CD4-positive, alpha-beta memory T cell (primary cell): ENCODE measurements around the gene DNM3. TPM values are rescaled to one million over a fixed set of nuclear protein-coding genes. Genes with fewer than 3 reads are reported as not detected.

Experiments used
- CTCF ChIA-PET: fragments of 350-600 bp; sonication (Branson Sonifier 250); formaldehyde crosslinking; loops from one replicate; lab custom pipeline; 2021; ENCODE audit warnings: inconsistent platforms; ENCODE audit not compliant: partially characterized antibody; lab: Charles Lee
- POLR2A ChIA-PET: fragments of 350-600 bp; sonication (Branson Sonifier 250); formaldehyde crosslinking; loops from one replicate; lab custom pipeline; 2021; ENCODE audit not compliant: partially characterized antibody; lab: Charles Lee
- DNase-seq, 5 donors: peaks; one replicate each; pipeline versions ENCODE4 v3.0.0 to v3.0.0-alpha.2; 2020 to 2022; ENCODE audit warnings: mixed read lengths in 1 of 5
- H3K27ac ChIP-seq: one replicate; pipeline ENCODE4 v1.7.0; 2013; ENCODE audit warnings: low read depth, low read length
- H3K27me3 ChIP-seq: 2 replicates; pipeline ENCODE4 v1.7.0; 2013; ENCODE audit warnings: mild to moderate bottlenecking, low read length, moderate library complexity; ENCODE audit not compliant: insufficient read depth
- H3K36me3 ChIP-seq: 2 replicates; pipeline ENCODE4 v1.7.0; 2013; ENCODE audit warnings: mild to moderate bottlenecking, low read length, moderate library complexity; ENCODE audit not compliant: insufficient read depth
- H3K4me1 ChIP-seq: 2 replicates; pipeline ENCODE4 v1.7.0; 2013; ENCODE audit warnings: mild to moderate bottlenecking, low read length, moderate library complexity; ENCODE audit not compliant: insufficient read depth
- H3K4me3 ChIP-seq, 2 donors: one replicate each; pipeline ENCODE4 v1.7.0; 2013; ENCODE audit warnings: low read length in 2 of 2, mild to moderate bottlenecking in 1 of 2
- H3K9me3 ChIP-seq, 2 donors: one replicate each; pipeline ENCODE4 v1.7.0; 2013; ENCODE audit warnings: low read length in 2 of 2, control low read depth in 1 of 2; ENCODE audit not compliant: control insufficient read depth in 1 of 2
- H3K27ac Mint-ChIP-seq, 7 donors: one replicate each; pipeline ENCODE4 v1.8.0; 2020 to 2021; ENCODE audit warnings: mixed read lengths in 7 of 7, mild to moderate bottlenecking in 6 of 7, inconsistent platforms in 3 of 7, moderate library complexity in 3 of 7
- H3K27me3 Mint-ChIP-seq, 2 donors: one replicate each; pipeline ENCODE4 v1.8.0; 2020 to 2021; ENCODE audit warnings: mixed read lengths in 2 of 2
- H3K36me3 Mint-ChIP-seq, 2 donors: one replicate each; pipeline ENCODE4 v1.8.0; 2020 to 2021; ENCODE audit warnings: mixed read lengths in 2 of 2, inconsistent platforms in 1 of 2, mild to moderate bottlenecking in 1 of 2
- H3K4me1 Mint-ChIP-seq, 4 donors: one replicate each; pipeline ENCODE4 v1.8.0; 2020 to 2021; ENCODE audit warnings: mixed read lengths in 4 of 4, mild to moderate bottlenecking in 1 of 4
- H3K4me3 Mint-ChIP-seq, 8 donors: one replicate each; pipeline ENCODE4 v1.8.0; 2020 to 2021; ENCODE audit warnings: mixed read lengths in 8 of 8, mild to moderate bottlenecking in 7 of 8, moderate library complexity in 6 of 8, inconsistent platforms in 3 of 8
- H3K9me3 Mint-ChIP-seq, 8 donors: one replicate each; pipeline ENCODE4 v1.8.0; 2020 to 2021; ENCODE audit warnings: mixed read lengths in 8 of 8, mild to moderate bottlenecking in 5 of 8, inconsistent platforms in 3 of 8, moderate library complexity in 1 of 8
- intact Hi-C: fragments of 100-400 bp; cut with micrococcal nuclease; formaldehyde crosslinking; loops from one replicate; pipeline ENCODE4 v1.15.1; 2023
- polyA plus RNA-seq, 2 donors: library from polyadenylated mRNA; unstranded; fragments of 300-500 nt; fragmentation: Illumina TruSeq; gene quantifications; one replicate each; pipeline ENCODE4 v1.2.3, GENCODE V29; 2021
- total RNA-seq, 2 experiments: library from RNA; stranded (reverse); gene quantifications; one replicate each; pipeline ENCODE4 v1.2.3, GENCODE V29; 2021

Gene DNM3
- total and polyA plus RNA-seq, 4 experiments from 2014 or later = 0.37 to 2.7 (median 1.4) TPM

DNA sequence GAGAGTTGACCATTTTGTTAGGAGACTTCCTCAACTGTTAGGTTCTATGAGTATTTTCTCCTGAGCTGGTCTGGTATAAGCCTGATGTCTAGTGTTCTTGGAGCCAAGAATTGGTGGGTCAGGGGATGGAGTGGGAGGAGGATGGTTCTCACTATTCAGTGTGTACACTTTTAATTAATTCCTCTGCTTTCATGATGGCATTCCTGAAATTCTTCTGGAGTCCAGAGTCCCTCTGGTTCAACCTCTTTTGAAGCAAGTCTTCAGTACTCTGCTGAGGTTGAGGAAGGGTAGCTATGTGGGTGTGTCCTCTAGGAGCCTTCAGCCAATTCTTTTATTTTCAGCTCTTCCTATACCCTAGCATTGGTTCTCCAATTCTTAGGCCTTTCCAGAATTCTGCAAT is 149.1 kb downstream of the DNM3 start:
- H3K9me3 ChIP-seq = no peaks in the 10 kb centered on the region
- no peaks in the 10 kb centered on the region for H3K4me1 Mint-ChIP-seq
- H3K4me3 ChIP-seq = no peak overlapping the region
- H3K27me3 Mint-ChIP-seq = no peaks in the 10 kb centered on the region
- ChIA-PET CTCF (interaction anchor here (0.9 to 4.8 kb wide), 5 partner anchors 9 to 346 kb away, joined by 3 to 35 read pairs (median 4); no protein-coding TSS in a partner anchor), POLR2A (interaction anchor here (0.6 kb wide), 1 partner anchor 10 kb away, joined by 4 read pairs; no protein-coding TSS in a partner anchor)
- H3K36me3 ChIP-seq = no peaks in the 10 kb centered on the region
- peaks cover 0 to 4% of the 10 kb centered on the region in 2 donors for H3K36me3 Mint-ChIP-seq
- H3K4me3 Mint-ChIP-seq = no peak overlapping the region
- H3K9me3 Mint-ChIP-seq = no peaks in the 10 kb centered on the region
- H3K27ac ChIP-seq = no peak overlapping the region
- no peak for DNase-seq
- intact Hi-C loops = no loop called here
- no peaks in the 10 kb centered on the region for H3K4me1 ChIP-seq
- H3K27ac Mint-ChIP-seq = no peak overlapping the region
- H3K27me3 ChIP-seq = no peaks in the 10 kb centered on the region

DNA sequence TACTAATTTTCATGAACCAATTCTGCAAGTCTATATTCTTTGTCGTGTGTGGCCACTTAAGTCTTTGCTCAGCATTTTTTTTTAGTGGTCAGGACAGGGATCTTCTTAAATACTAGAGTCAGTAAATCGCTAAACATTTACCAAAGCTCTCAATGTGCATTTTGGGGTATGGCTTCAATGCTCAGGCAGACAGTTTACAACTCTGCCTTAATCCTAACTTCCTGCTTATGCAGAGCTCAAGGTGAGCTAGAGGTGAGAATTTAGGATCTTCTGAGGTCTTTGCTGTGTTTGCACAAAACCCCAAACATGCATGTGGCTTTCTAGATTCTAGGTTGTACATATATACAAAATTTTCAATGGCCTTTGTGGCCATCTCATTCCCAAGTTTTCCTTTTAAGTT is 153.0 kb downstream of the DNM3 start:
- H3K36me3 Mint-ChIP-seq = no peaks in the 10 kb centered on the region
- ChIA-PET POLR2A (no interaction called here), CTCF (interaction anchor here (1.1 to 2.5 kb wide), 2 partner anchors 8 kb away, joined by 5 to 11 read pairs; no protein-coding TSS in a partner anchor)
- no peak for DNase-seq
- Histone ChIP-seq H3K9me3 (no peaks in the 10 kb centered on the region), H3K27me3 (peaks cover 2% of the 10 kb centered on the region), H3K36me3 (no peaks in the 10 kb centered on the region), H3K4me1 (no peaks in the 10 kb centered on the region), H3K27ac (no peak overlapping the region), H3K4me3 (no peak overlapping the region)
- H3K27me3 Mint-ChIP-seq = no peaks in the 10 kb centered on the region
- no peak overlapping the region for H3K4me3 Mint-ChIP-seq
- H3K9me3 Mint-ChIP-seq = no peaks in the 10 kb centered on the region
- H3K4me1 Mint-ChIP-seq = no peaks in the 10 kb centered on the region
- no peak overlapping the region for H3K27ac Mint-ChIP-seq
- intact Hi-C loops = no loop called here

DNA sequence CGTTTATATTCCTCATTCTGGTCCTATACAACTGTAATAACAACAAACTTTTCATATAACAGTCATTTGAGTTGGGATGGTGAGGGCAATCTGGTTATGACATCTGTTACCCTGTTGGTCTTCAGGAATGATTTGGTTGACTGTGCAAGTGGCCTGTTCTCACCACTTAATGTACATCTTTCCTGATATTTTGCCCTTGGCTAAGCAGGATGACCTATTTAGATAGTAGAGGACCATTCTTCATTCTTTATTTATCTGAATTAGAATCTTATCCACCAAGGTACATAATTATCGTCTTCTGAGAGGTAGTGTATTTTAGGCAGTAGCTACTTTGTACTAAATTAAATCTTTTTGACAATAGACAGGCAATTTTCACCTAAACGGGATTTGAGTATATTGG is 154.3 kb downstream of the DNM3 start:
- H3K27ac ChIP-seq = no peak overlapping the region
- CTCF ChIA-PET = interaction anchor here (1.0 to 2.5 kb wide), 2 partner anchors 10 to 194 kb away, joined by 3 to 11 read pairs; no protein-coding TSS in a partner anchor
- intact Hi-C loops = no loop called here
- H3K4me3 ChIP-seq = no peak overlapping the region
- Mint-ChIP-seq H3K4me3 (no peak overlapping the region), H3K9me3 (no peaks in the 10 kb centered on the region), H3K4me1 (no peaks in the 10 kb centered on the region), H3K27ac (no peak overlapping the region), H3K36me3 (no peaks in the 10 kb centered on the region), H3K27me3 (no peaks in the 10 kb centered on the region)
- peaks cover 2% of the 10 kb centered on the region for H3K27me3 ChIP-seq
- H3K9me3 ChIP-seq = no peaks in the 10 kb centered on the region
- H3K36me3 ChIP-seq = no peaks in the 10 kb centered on the region
- H3K4me1 ChIP-seq = no peaks in the 10 kb centered on the region
- POLR2A ChIA-PET = no interaction called here
- DNase-seq = no peak

DNA sequence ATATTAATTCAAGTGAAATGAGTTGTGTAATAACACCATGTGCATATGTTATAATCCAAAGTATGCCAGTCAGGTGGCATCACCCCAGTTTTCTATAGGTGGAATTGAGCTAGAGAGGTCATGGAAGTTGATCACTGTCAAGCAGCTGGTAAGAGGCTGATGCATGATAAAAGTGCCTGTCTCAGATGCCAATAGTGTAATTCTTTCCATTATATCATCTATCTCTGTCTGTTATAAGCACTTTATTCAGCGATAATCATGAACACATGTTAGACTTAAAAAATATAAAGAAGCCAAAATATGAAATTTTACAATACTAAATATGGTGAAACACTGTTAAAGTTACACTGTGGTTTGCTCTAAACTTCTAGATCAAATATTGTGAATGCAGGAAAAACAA is 156.6 kb downstream of the DNM3 start:
- Histone ChIP-seq H3K27me3 (peaks cover 2% of the 10 kb centered on the region), H3K9me3 (no peaks in the 10 kb centered on the region), H3K36me3 (no peaks in the 10 kb centered on the region), H3K4me3 (no peak overlapping the region), H3K27ac (no peak overlapping the region), H3K4me1 (no peaks in the 10 kb centered on the region)
- Mint-ChIP-seq H3K4me1 (no peaks in the 10 kb centered on the region), H3K27me3 (no peaks in the 10 kb centered on the region), H3K4me3 (no peak overlapping the region), H3K36me3 (no peaks in the 10 kb centered on the region), H3K27ac (no peak overlapping the region), H3K9me3 (no peaks in the 10 kb centered on the region)
- no peak for DNase-seq
- ChIA-PET POLR2A (no interaction called here), CTCF (interaction anchor here (1.0 to 2.2 kb wide), 2 partner anchors 10 to 401 kb away, joined by 3 to 10 read pairs; no protein-coding TSS in a partner anchor)
- intact Hi-C loops = no loop called here

DNA sequence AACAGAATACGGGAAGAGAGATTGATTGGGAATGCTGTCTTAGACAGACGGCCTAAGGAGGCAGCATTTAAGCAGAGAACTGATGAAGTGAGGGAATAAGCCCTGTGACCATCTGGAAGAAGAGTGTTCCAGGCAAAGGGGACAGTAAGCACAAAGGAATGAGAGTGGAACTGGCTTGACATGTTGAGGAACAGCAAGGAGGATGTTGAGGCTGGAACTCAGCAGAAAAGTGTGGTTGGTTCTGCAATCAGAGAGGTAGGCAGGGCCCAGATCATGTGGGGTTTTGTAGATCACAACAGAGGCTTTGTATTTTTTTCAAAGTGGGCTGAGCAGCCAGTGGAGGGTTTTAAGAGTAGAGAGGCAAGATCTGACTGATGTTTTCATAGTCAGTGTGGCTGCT is 157.4 kb downstream of the DNM3 start:
- Mint-ChIP-seq H3K27me3 (no peaks in the 10 kb centered on the region), H3K27ac (no peak overlapping the region), H3K36me3 (no peaks in the 10 kb centered on the region), H3K4me1 (no peaks in the 10 kb centered on the region), H3K9me3 (no peaks in the 10 kb centered on the region), H3K4me3 (no peak overlapping the region)
- Histone ChIP-seq H3K27me3 (peaks cover 2% of the 10 kb centered on the region), H3K27ac (no peak overlapping the region), H3K4me1 (no peaks in the 10 kb centered on the region), H3K9me3 (no peaks in the 10 kb centered on the region), H3K36me3 (no peaks in the 10 kb centered on the region), H3K4me3 (no peak overlapping the region)
- POLR2A ChIA-PET = no interaction called here
- intact Hi-C loops = no loop called here
- DNase-seq = no peak
- CTCF ChIA-PET = interaction anchor here (2.2 to 6.1 kb wide), 2 partner anchors 11 to 430 kb away, joined by 10 to 56 read pairs; no protein-coding TSS in a partner anchor

DNA sequence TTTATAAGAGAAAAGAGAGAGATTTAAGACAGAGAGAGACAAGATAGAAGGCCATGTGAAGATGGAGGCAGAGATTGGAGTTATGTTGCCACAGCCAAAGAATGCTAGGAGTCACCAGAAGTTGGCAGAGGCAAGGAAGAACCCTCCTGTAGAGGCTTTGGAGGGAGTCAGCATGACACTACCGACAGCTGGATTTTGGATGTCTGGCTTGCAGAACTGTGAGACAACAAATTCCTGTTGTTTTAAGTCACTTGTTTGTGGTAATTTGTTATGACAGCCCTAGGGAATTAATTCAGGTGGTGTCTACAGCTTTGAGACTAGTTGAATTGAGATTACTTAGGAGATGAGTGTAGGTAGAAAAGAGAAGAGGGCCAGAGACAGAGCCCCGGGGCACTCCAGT is 158.5 kb downstream of the DNM3 start:
- Histone ChIP-seq H3K9me3 (no peaks in the 10 kb centered on the region), H3K4me3 (no peak overlapping the region), H3K27me3 (peaks cover 2% of the 10 kb centered on the region), H3K27ac (no peak overlapping the region), H3K4me1 (no peaks in the 10 kb centered on the region), H3K36me3 (no peaks in the 10 kb centered on the region)
- H3K27me3 Mint-ChIP-seq = no peaks in the 10 kb centered on the region
- CTCF ChIA-PET = interaction anchor here (6.1 kb wide), 1 partner anchor 429 kb away, joined by 56 read pairs; no protein-coding TSS in a partner anchor
- POLR2A ChIA-PET = no interaction called here
- no peaks in the 10 kb centered on the region for H3K36me3 Mint-ChIP-seq
- H3K4me3 Mint-ChIP-seq = no peak overlapping the region
- no peaks in the 10 kb centered on the region for H3K9me3 Mint-ChIP-seq
- H3K27ac Mint-ChIP-seq = no peak overlapping the region
- intact Hi-C loops = loop anchor here (5.0 kb wide), 1 partner anchor 728 kb away; no protein-coding TSS in a partner anchor
- H3K4me1 Mint-ChIP-seq = peaks cover 0 to 5% (median 1%) of the 10 kb centered on the region in 4 donors
- no peak for DNase-seq

DNA sequence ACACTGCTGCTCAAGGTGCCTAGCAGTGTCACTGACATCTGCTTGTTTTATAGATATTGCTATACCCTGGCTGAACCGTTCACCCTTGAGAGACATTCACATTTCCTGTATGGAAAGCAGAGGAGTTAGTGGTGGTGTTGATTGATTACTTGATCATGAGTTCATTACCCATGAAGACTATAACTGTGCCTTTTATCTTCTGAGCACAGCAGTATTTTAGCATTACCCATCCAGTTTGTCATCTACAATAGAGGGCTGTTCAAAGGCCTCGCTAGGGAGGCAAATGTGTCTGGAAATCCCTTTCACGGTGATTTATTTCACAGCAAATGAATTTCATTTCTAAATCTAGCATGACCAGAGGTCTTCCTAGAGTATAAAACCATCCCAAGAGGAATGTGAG is 160.0 kb downstream of the DNM3 start:
- H3K27ac Mint-ChIP-seq = no peak overlapping the region

More for the DNA sequence above, 160.0 kb downstream of the DNM3 start:
- no peaks in the 10 kb centered on the region for H3K9me3 ChIP-seq
- no peak overlapping the region for H3K4me3 ChIP-seq
- CTCF ChIA-PET = interaction anchor here (1.6 to 6.1 kb wide), 4 partner anchors 400 to 442 kb away, joined by 3 to 56 read pairs (median 38); partner anchors contain the start of gene PIGC
- Mint-ChIP-seq H3K9me3 (no peaks in the 10 kb centered on the region), H3K36me3 (no peaks in the 10 kb centered on the region), H3K4me1 (peaks cover 2 to 15% (median 7%) of the 10 kb centered on the region in 4 donors), H3K4me3 (no peak overlapping the region), H3K27me3 (no peaks in the 10 kb centered on the region)
- H3K4me1 ChIP-seq = no peaks in the 10 kb centered on the region
- no peaks in the 10 kb centered on the region for H3K36me3 ChIP-seq
- POLR2A ChIA-PET = no interaction called here
- no peak for DNase-seq
- H3K27me3 ChIP-seq = peaks cover under 1% of the 10 kb centered on the region
- H3K27ac ChIP-seq = no peak overlapping the region
- intact Hi-C loops = loop anchor here (5.0 kb wide), 1 partner anchor 726 kb away; no protein-coding TSS in a partner anchor
